DOHH2 (cell line): Measurements from ENCODE around the gene TM7SF3.

Source experiments
- EZH2phosphoT487 ChIP-seq: fragments of 200-600 bp; sonication (generic); IDR thresholded peaks from 2 replicates; pipeline ENCODE4 v1.6.1; 2017; ENCODE audit warnings: borderline replicate concordance, mild to moderate bottlenecking, antibody characterized with exemption, low read length, moderate library complexity, mixed read lengths
- TF ChIP-seq, protein P1 (sequence below): fragments of 200-600 bp; sonication (generic); IDR thresholded peaks from one replicate; pipeline ENCODE4 v1.5.1; 2014; ENCODE audit warnings: antibody characterized with exemption, mild to moderate bottlenecking, low read depth, low read length; ENCODE audit not compliant: poor library complexity, severe bottlenecking

DNA sequence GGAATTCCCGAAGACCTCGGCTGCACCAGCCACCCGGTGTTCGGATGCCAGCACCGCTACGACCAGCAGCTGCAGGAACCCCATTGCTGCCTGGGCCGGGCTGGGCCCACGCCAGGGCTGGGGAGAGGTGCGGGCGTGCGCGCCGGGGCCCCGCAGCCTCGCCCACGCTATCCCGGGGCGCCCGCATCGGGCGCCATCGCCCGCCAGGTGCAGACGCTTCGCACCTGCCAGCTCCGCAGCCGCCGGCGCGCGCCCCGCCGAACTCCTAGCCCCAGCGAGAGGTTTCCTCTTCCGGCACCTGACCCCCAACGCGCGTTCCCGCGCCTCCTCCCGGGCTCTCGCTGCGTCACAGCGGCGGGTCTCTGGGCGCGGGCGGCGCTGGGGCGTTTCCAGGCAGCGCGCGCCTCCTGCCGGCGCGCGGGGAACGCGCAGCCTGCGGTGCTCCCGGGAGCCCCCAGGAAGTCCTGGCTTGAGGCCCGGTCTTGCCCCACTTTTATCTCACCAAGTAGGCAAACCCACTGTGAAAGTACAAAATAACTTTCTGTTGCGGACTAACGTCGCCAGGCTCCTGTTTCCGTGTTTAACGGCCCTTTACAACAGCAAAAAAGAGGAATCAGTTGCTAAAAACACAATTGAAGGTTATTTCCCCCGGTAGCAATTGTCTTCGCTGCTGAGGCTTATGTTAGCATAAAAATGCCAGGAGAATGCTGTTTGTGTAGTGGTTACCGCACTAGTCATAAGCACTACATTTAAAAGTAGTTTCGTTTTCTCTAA, at the start of gene TM7SF3:
- TF ChIP-seq, protein P1, sequence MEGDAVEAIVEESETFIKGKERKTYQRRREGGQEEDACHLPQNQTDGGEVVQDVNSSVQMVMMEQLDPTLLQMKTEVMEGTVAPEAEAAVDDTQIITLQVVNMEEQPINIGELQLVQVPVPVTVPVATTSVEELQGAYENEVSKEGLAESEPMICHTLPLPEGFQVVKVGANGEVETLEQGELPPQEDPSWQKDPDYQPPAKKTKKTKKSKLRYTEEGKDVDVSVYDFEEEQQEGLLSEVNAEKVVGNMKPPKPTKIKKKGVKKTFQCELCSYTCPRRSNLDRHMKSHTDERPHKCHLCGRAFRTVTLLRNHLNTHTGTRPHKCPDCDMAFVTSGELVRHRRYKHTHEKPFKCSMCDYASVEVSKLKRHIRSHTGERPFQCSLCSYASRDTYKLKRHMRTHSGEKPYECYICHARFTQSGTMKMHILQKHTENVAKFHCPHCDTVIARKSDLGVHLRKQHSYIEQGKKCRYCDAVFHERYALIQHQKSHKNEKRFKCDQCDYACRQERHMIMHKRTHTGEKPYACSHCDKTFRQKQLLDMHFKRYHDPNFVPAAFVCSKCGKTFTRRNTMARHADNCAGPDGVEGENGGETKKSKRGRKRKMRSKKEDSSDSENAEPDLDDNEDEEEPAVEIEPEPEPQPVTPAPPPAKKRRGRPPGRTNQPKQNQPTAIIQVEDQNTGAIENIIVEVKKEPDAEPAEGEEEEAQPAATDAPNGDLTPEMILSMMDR: peak; percentile 94
- no peak for TF ChIP-seq EZH2phosphoT487
